Stimulated activated CD4-positive, alpha-beta T cell treated with anti-CD3 and anti-CD28 coated beads, TNF-alpha, amount 100 ng/mL, for 48 hours (primary cell): ENCODE measurements around the gene LIAS.
A peak's percentile ranks its signal among the peaks of the same experiment; 100 is the strongest.
"Not testable (repeated sequence)": the region's sequence is repeated elsewhere in the genome, so short reads cannot be mapped to it uniquely, and the experiment has no call there.

Experiments
- DNase-seq, 3 donors: peaks; one replicate each; pipeline ENCODE4 v3.0.0-alpha.2; 2020; ENCODE audit warnings: low read depth in 3 of 3

The LIAS gene

GRCh38 chr4:39497909-39498726 is 39.3 kb downstream of the LIAS start:
- DNase-seq: no peak

DNA sequence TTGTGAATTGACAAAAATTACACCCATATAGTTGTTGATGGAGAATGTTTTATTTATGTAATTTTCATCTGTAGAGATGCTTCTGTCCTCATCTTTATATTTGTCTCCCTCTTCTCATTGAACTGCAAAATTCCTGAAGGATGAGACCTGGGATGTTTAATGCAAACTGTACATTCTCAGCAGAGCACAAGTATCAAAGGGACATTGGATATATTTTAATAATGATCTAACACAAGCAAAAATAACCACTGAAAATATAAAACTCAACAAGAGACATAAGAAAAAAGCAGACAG is 39.8 kb downstream of the LIAS start:
- no peak for DNase-seq

DNA sequence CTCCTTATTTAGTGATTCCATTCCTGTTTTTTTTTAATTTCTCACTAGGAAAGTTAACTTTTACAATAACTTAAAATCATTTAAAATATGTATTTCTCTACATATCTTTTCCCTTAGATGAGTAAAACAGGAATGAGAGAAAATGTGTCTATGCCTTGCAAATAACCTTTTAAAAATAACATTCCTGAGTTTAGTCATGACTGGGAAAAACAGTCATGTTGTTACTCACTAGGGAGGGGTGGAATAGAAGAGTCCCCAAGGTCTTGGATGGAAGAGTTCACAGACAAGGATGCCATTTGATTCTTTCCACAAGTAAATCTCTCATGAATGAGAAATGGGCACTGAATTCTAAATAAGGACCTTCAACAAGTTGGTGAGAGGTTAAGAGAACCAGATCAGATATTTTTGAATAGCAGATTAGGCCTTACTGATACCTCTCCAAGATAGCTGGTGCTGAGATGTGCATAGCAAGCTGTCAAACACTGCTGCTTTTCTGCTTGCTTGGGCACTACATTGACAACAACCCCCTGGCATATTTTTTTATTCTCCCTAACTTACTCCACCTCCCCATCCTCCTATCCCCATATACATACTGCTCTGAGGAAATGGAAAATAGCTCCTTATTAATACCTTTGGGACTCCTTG is 43.3 kb downstream of the LIAS start:
- DNase-seq: no peak

DNA sequence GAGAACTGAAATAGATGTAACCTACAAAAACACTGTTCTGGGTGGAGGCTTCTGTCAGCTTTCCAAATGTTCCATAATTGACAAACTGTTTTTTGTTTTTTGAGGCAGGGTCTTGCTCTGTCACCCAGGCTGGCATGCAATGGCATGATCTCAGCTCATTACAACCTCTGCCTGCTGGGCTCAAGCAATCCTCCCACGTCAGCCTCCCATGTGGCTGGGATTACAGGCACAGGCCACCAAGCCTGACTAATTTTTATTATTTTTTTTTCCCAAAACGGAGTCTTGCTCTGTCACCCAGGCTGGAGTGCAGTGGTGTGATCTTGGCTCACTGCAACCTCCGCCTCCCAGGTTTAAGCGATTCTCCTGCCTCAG is 43.8 kb downstream of the LIAS start:
- not testable (repeated sequence) for DNase-seq

- DNase-seq: no peak
Measured at GRCh38 chr4:39504538-39504937, 45.7 kb downstream of the LIAS start.

- DNase-seq: no peak
Measured at GRCh38 chr4:39505581-39505980, 46.7 kb downstream of the LIAS start.

DNA sequence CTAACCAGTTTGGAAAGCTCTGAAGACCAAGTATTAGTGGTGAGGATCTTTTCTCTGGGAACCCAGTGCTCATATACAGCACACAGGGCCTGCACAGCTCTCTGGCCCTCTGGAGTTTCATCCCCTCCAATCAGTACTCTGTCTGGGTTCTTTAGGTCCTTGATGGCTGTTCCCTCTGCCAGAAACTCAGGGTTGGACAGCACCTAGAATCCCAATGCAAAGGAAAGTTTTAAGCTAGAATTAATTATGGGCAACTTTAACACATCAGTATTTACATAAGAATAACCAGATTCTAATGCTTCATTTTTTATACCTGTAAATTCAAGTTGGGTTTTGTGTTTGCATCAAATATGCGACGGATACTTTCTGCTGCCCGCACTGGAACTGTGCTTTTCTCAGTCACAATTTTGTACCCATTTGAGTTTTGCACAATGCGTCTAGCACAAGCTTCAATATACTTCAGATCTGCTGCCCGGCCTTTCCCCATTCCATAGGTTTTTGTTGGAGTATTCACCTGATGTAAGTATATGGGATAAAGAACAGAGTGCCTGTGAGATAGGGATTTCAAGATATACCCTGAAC is 51.6 kb downstream of the LIAS start:
- no peak for DNase-seq

DNA sequence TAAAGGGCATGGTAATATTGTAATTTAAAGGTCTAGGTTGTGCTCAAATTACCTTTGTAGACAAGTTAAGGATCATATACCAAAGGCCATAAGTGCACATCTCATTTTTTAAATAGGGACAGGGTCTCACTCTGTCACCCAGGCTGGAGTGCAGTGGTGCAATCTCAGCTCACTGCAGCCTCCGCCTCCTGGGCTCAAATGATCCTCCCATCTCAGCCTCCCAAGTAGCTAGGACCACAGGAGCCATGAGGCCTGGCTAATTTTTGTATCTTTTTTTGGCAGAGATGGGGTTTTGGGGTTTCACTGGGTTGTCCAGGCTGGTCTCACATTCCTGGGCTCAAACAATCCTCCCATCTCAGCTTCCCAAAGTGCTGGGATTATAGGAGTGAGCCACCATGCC is 55.4 kb downstream of the LIAS start:
- DNase-seq: not testable (repeated sequence)

- DNase-seq: no peak
Measured at GRCh38 chr4:39514888-39515401, 56.1 kb downstream of the LIAS start.

DNA sequence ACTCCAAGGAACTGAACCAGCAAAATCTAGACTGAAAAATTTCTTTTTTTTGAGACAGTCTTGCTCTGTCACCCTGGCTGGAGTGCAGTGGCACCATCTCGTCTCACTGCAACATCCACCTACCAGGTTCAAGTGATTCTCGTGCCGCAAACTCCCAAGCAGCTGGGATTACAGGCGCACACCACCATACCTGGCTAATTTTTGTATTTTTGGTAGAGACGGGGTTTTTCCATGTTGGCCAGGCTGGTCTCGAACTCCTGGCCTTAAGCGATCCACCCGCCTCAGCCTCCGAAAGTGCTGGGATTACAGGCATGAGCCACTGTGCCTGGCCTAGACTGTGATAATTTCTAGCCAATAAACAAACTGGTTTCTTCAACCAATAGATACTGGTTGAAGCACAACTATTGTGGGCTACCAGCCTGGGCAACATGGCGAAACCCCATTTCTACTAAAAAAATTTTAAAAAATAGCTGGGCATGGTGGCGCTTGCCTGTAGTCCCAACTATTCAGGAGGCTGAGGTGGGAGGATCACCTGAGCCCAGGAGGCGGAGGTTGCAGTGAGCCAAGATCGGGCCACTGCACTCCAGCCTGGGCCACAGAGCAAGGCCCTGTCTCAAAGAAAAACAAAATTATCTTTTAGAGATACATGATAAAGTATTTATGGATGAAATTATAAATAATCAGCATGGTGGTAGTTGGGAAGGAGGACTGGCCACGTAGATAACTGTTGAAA is 57.0 kb downstream of the LIAS start:
- DNase-seq: not testable (repeated sequence)

GRCh38 chr4:39516407-39516966 is 57.6 kb downstream of the LIAS start:
- no peak for DNase-seq

GRCh38 chr4:39518484-39518883 is 59.6 kb downstream of the LIAS start:
- no peak for DNase-seq

GRCh38 chr4:39521253-39521919 is 62.5 kb downstream of the LIAS start:
- DNase-seq: no peak

GRCh38 chr4:39522068-39522467 is 63.2 kb downstream of the LIAS start:
- no peak for DNase-seq

GRCh38 chr4:39524161-39524957 is 65.5 kb downstream of the LIAS start:
- no peak for DNase-seq

DNA sequence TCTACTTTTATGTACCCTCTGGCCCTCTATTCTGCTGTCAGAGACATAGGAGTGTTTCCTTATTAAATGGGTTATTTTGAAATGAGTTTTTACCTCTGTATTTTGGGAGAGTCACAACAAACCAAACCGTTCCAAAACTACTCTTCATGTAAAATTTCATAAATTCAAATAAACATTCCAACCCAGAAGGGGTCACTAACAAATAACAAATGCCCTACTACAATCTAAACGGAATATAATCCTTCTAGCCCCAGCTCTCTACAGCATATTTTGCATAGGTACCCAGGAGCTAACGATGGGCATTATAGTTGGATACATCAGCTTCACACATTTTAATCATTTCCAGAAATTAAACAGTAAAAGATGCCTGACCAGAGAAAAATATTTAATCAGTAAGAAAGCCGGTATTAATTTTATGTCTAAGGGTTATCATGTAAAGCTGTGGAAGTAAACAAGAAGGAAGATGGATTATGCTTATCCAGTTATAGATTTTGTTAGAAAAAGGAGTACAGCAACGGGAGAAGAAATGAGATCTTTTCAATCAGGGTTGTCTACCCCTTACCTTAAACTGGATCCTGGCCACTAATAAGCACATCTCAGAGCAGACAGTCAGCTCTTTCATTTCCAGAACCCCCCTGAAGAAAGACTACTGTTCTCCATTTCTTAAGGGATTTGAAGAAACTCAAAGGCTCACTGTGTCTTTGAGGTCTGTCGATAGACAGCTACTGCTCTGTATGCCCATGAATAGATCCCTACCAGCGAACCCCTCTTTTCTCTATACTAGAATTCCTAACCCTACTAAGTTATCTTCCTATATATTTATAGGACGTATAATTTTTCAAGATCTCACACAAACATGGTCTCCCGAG is 67.2 kb downstream of the LIAS start:
- no peak for DNase-seq

DNA sequence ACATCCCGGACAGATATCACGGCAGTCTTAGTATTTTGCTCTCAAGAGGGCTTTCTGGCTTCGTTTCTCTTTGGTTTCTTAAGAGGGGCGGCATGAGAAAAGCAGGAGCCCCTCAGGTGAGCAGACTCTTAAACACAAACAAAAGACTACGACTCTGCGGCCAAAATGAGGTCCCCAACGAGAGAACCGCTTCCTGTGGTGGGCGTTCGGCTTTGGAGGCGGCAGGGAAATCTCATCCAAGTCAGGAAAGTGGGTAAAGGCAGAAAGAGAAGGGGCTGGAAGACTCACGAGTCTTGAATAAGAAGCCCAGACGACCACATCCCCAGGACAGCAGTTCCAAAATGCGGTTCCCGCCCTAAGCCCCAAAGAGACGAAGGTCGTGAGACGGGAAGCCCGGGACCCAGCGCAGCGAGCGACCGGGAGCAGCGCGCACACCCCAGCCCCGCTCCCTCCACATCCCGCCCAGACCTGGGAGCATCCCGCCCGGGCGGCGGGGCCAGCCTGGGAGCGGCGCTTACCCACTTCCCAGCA is 68.0 kb downstream of the LIAS start:
- DNase-seq: peak; percentile 3 to 27 (median 10)

- DNase-seq: peak; percentile 81 to 89 (median 84)
Measured at GRCh38 chr4:39527296-39528060, 68.6 kb downstream of the LIAS start, which contains the start of gene UGDH. TSS of gene UGDH (minus strand) at chr4:39527439. CDS start at chr4:39521512, 5,927 bp downstream.
